Lung (tissue), 12 donors: ENCODE measurements around the gene ANKRD6. TPM values are rescaled to one million over a fixed set of nuclear protein-coding genes. Genes with fewer than 3 reads are reported as not detected.

Source experiments
- ATAC-seq: fragments of 200-7000 bp; cut with Tn5 transposase; one replicate; pipeline ENCODE4 v1.9.1; 2020; ENCODE audit warnings: moderate number of reproducible peaks; ENCODE audit not compliant: insufficient read depth, low FRiP score
- DNase-seq, 3 donors: peaks; one replicate each; pipeline ENCODE4 v3.0.0-alpha.2; 2013 to 2017
- H3K27ac ChIP-seq, 2 donors: one replicate each; pipeline ENCODE4 v1.5.1; 2013; ENCODE audit warnings: mild to moderate bottlenecking in 2 of 2, moderate library complexity in 2 of 2, control low read depth in 1 of 2, inconsistent platforms in 1 of 2, low read depth in 1 of 2, low read length in 1 of 2
- H3K27me3 ChIP-seq, 3 donors: one replicate each; pipeline ENCODE4 v1.5.1; 2013; ENCODE audit warnings: low read length in 2 of 3; ENCODE audit not compliant: control insufficient read depth in 3 of 3, insufficient read depth in 3 of 3
- H3K36me3 ChIP-seq, 4 donors: one replicate each; pipeline ENCODE4 v1.5.1; 2013; ENCODE audit warnings: low read length in 4 of 4, mild to moderate bottlenecking in 1 of 4, moderate library complexity in 1 of 4; ENCODE audit not compliant: control insufficient read depth in 4 of 4, insufficient read depth in 4 of 4
- H3K4me1 ChIP-seq, 5 donors: one replicate each; pipeline ENCODE4 v1.5.1; 2013; ENCODE audit warnings: low read length in 5 of 5, mild to moderate bottlenecking in 2 of 5, moderate library complexity in 1 of 5; ENCODE audit not compliant: control insufficient read depth in 5 of 5, insufficient read depth in 5 of 5
- H3K4me3 ChIP-seq: one replicate; pipeline ENCODE4 v1.5.1; 2013; ENCODE audit warnings: mild to moderate bottlenecking, control low read depth, moderate library complexity
- H3K9ac ChIP-seq, 2 donors: one replicate each; pipeline ENCODE4 v1.5.1; 2013; ENCODE audit warnings: low read length in 2 of 2, control low read depth in 1 of 2; ENCODE audit not compliant: insufficient read depth in 1 of 2
- H3K9me3 ChIP-seq, 4 donors: one replicate each; pipeline ENCODE4 v1.5.1; 2013; ENCODE audit warnings: low read length in 3 of 4, mild to moderate bottlenecking in 1 of 4, moderate library complexity in 1 of 4; ENCODE audit not compliant: control insufficient read depth in 4 of 4, insufficient read depth in 3 of 4
- WGBS, 2 donors: extraction: QIAGEN DNeasy Blood & Tissue Kit; methylation state at CpG; one replicate each; pipeline ENCODE4 v1.1.7; 2013; 5-methylcytosine and 5-hydroxymethylcytosine counted together
- polyA plus RNA-seq, 2 donors: library from polyadenylated mRNA; stranded (reverse); fragments of 200-250 nt; gene quantifications; one replicate each; pipeline ENCODE4 v1.2.1, GENCODE V29; 2013
- total RNA-seq, 2 donors: library from RNA; depleted of rRNA in 1 of 2; stranded (reverse); fragments of >200 nt in 1 of 2; gene quantifications; one replicate each; pipeline ENCODE4 v1.2.1, GENCODE V29; 2014 to 2021
- TF ChIP-seq, protein P1 (sequence below): IDR thresholded peaks from 2 replicates; pipeline ENCODE4 v1.5.1; 2012; ENCODE audit warnings: mild to moderate bottlenecking; ENCODE audit errors: control extremely low read depth, extremely low read depth
- donor health status: control.
- donor health status: control.
- donor health status: Bipolar disorder and iron deficiency.
- donor health status: healthy.
- donor health status: DM: yes; HTN: yes; CAD: no.

The ANKRD6 gene
- total and polyA plus RNA-seq, 4 donors = 4.4 to 29.4 (median 16.0) TPM

GRCh38 chr6:89643406-89643805 lies 210.5 kb downstream of the ANKRD6 start:
- peaks cover 15 to 36% (median 20%) of the 10 kb centered on the region in 4 donors for H3K36me3 ChIP-seq
- TF ChIP-seq, protein P1, sequence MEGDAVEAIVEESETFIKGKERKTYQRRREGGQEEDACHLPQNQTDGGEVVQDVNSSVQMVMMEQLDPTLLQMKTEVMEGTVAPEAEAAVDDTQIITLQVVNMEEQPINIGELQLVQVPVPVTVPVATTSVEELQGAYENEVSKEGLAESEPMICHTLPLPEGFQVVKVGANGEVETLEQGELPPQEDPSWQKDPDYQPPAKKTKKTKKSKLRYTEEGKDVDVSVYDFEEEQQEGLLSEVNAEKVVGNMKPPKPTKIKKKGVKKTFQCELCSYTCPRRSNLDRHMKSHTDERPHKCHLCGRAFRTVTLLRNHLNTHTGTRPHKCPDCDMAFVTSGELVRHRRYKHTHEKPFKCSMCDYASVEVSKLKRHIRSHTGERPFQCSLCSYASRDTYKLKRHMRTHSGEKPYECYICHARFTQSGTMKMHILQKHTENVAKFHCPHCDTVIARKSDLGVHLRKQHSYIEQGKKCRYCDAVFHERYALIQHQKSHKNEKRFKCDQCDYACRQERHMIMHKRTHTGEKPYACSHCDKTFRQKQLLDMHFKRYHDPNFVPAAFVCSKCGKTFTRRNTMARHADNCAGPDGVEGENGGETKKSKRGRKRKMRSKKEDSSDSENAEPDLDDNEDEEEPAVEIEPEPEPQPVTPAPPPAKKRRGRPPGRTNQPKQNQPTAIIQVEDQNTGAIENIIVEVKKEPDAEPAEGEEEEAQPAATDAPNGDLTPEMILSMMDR = no peak

GRCh38 chr6:89644864-89645263 lies 211.9 kb downstream of the ANKRD6 start:
- H3K27me3 ChIP-seq = no peaks in the 10 kb centered on the region
- H3K9me3 ChIP-seq = no peaks in the 10 kb centered on the region

More at GRCh38 chr6:89643406-89643805, 210.5 kb downstream of the ANKRD6 start:
- H3K27ac ChIP-seq = no peak overlapping the region
- DNase-seq (no peak), ATAC-seq (no peak)
- H3K27me3 ChIP-seq = no peaks in the 10 kb centered on the region
- peaks cover 0 to 7% (median 0%) of the 10 kb centered on the region in 5 donors for H3K4me1 ChIP-seq
- WGBS, 2 donors = 64 to 74% methylated on average over 3 of the region's 3 CpGs
- H3K9me3 ChIP-seq = no peaks in the 10 kb centered on the region
- no peak overlapping the region for H3K4me3 ChIP-seq
- no peak overlapping the region for H3K9ac ChIP-seq

GRCh38 chr6:89649682-89650081 lies 216.7 kb downstream of the ANKRD6 start:
- DNase-seq (no peak), ATAC-seq (no peak)
- WGBS, 2 donors = 94 to 96% methylated on average over 1 of the region's 1 CpG
- Histone ChIP-seq H3K9me3 (no peaks in the 10 kb centered on the region), H3K27ac (no peak overlapping the region), H3K27me3 (no peaks in the 10 kb centered on the region), H3K4me3 (no peak overlapping the region), H3K36me3 (peaks cover 19 to 48% (median 27%) of the 10 kb centered on the region in 4 donors), H3K9ac (no peak overlapping the region), H3K4me1 (no peaks in the 10 kb centered on the region)
- TF ChIP-seq, protein P1 = no peak

More at GRCh38 chr6:89644864-89645263, 211.9 kb downstream of the ANKRD6 start:
- no peak overlapping the region for H3K4me3 ChIP-seq
- no peaks in the 10 kb centered on the region for H3K4me1 ChIP-seq
- H3K9ac ChIP-seq = no peak overlapping the region
- peaks cover 15 to 39% (median 21%) of the 10 kb centered on the region in 4 donors for H3K36me3 ChIP-seq
- 81 to 86% methylated on average over 4 of the region's 4 CpGs for WGBS, 2 donors
- ATAC-seq = no peak
- DNase-seq = no peak
- no peak overlapping the region for H3K27ac ChIP-seq
- TF ChIP-seq, protein P1 = no peak

- H3K36me3 ChIP-seq = peaks cover 18 to 51% (median 30%) of the 10 kb centered on the region in 4 donors
- TF ChIP-seq, protein P1 = no peak
- H3K4me1 ChIP-seq = no peaks in the 10 kb centered on the region
- DNase-seq = no peak
- H3K4me3 ChIP-seq = no peak overlapping the region
- H3K27me3 ChIP-seq = no peaks in the 10 kb centered on the region
- no peak for ATAC-seq
- H3K9ac ChIP-seq = no peak overlapping the region
- peaks cover 0 to under 1% (median 0%) of the 10 kb centered on the region in 4 donors for H3K9me3 ChIP-seq
- H3K27ac ChIP-seq = no peak overlapping the region
- WGBS, 2 donors = 94 to 96% methylated on average over 8 of the region's 8 CpGs
Observed at GRCh38 chr6:89650579-89650978, 217.6 kb downstream of the ANKRD6 start.
